ENCODE data around the gene RPS6KA2. TPM values are rescaled to one million over a fixed set of nuclear protein-coding genes. Genes with fewer than 3 reads are reported as not detected.

The RPS6KA2 gene
- total and polyA plus RNA-seq, 2 experiments from 2014 or later: 12.5 to 25.3 TPM

DNA sequence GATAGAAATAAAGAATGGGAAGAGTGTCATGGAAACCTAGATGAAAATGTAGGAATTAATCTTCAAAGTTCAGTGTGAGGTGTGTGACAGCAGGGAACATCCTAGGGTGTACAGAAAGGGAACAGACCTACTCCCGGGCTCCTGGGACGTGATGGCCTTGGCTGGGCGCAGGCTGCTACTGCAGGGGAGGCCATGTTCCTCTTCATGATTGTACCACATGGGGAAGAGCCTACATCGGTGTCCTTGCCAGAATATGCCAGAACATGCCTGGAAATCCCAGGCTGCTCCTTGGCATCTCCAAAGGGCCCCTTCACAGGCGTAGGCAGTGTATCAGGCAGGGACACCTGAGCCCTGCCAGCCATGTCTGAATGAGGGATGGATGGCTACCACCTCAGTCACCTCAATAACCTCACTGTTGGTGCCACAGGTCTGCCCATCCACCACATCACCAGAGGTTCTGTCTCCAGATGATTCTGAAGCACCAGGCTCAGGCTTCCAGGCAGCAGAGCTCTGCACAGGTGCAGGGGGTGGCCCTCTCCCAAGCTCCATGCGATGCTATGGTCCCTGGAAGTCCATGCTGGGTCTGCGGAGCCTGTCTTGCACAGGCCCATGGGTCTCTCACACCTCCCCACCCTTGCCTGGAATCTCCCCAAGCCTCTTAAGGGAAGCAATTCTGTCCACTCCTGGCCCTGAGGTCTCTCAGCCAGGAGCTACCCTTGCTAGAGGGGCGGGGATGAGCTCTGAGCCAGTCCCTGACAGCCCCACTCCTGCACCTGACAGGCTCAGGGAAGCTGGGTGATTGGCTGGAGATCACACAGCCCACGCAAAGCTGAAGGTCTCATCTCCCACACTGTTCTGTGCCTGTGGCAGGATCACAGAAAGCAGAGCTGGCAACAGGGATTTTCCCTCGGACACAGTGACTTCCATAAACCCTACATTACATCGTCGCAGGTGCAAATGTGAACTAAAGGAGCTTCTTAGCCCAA lies 60.7 kb downstream of the RPS6KA2 start:
- ATAC-seq: no peak
- DNase-seq (ENCODE audit: low spot score): no peak
- H3K4me3 Mint-ChIP-seq: no peak overlapping the region
- Histone ChIP-seq H3K9me2 (ENCODE audit: insufficient read depth) (no peaks in the 10 kb centered on the region), H3K4me1 (ENCODE audit: insufficient read depth) (peaks cover 6% of the 10 kb centered on the region; the same call in 1 of the 2 replicates), H3F3A (replicated peaks; ENCODE audit: low read depth) (0 out of 2 replicates have a peak, but pooled peaks cover 3% of the 10 kb centered on the region), H3K4me3 (no peak overlapping the region), H3K27me3 (ENCODE audit: insufficient read depth) (no peaks in the 10 kb centered on the region), H3K4me2 (no peak overlapping the region), H3K36me3 (ENCODE audit: insufficient read depth) (no peaks in the 10 kb centered on the region), H3K79me2 (replicated peaks; ENCODE audit: insufficient read depth) (peaks cover 35% of the 10 kb centered on the region), H2AFZ (no peak overlapping the region), H4K20me1 (replicated peaks; ENCODE audit: insufficient read depth) (peaks cover 15% of the 10 kb centered on the region), H3K27ac (ENCODE audit: low read depth) (no peak overlapping the region)
- TF ChIP-seq EZH2 (IDR thresholded peaks at IDR 0.05; ENCODE audit: low read depth, unreplicated experiment): no peak
- TF ChIP-seq, protein P1, sequence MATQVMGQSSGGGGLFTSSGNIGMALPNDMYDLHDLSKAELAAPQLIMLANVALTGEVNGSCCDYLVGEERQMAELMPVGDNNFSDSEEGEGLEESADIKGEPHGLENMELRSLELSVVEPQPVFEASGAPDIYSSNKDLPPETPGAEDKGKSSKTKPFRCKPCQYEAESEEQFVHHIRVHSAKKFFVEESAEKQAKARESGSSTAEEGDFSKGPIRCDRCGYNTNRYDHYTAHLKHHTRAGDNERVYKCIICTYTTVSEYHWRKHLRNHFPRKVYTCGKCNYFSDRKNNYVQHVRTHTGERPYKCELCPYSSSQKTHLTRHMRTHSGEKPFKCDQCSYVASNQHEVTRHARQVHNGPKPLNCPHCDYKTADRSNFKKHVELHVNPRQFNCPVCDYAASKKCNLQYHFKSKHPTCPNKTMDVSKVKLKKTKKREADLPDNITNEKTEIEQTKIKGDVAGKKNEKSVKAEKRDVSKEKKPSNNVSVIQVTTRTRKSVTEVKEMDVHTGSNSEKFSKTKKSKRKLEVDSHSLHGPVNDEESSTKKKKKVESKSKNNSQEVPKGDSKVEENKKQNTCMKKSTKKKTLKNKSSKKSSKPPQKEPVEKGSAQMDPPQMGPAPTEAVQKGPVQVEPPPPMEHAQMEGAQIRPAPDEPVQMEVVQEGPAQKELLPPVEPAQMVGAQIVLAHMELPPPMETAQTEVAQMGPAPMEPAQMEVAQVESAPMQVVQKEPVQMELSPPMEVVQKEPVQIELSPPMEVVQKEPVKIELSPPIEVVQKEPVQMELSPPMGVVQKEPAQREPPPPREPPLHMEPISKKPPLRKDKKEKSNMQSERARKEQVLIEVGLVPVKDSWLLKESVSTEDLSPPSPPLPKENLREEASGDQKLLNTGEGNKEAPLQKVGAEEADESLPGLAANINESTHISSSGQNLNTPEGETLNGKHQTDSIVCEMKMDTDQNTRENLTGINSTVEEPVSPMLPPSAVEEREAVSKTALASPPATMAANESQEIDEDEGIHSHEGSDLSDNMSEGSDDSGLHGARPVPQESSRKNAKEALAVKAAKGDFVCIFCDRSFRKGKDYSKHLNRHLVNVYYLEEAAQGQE (IDR thresholded peaks at IDR 0.05; ENCODE audit: unreplicated experiment): no peak
- TF ChIP-seq CREB1 (CRISPR knock-in tag; IDR thresholded peaks at IDR 0.05; ENCODE audit: low read depth): no peak
- TF ChIP-seq JUNB (IDR thresholded peaks at IDR 0.05; ENCODE audit: unreplicated experiment): no peak
- TF ChIP-seq, protein P2, sequence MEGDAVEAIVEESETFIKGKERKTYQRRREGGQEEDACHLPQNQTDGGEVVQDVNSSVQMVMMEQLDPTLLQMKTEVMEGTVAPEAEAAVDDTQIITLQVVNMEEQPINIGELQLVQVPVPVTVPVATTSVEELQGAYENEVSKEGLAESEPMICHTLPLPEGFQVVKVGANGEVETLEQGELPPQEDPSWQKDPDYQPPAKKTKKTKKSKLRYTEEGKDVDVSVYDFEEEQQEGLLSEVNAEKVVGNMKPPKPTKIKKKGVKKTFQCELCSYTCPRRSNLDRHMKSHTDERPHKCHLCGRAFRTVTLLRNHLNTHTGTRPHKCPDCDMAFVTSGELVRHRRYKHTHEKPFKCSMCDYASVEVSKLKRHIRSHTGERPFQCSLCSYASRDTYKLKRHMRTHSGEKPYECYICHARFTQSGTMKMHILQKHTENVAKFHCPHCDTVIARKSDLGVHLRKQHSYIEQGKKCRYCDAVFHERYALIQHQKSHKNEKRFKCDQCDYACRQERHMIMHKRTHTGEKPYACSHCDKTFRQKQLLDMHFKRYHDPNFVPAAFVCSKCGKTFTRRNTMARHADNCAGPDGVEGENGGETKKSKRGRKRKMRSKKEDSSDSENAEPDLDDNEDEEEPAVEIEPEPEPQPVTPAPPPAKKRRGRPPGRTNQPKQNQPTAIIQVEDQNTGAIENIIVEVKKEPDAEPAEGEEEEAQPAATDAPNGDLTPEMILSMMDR (conservative IDR thresholded peaks at IDR 0.05; ENCODE audit: low read depth in 2 of 2): no peak
- no peak for TF ChIP-seq NANOG (IDR thresholded peaks at IDR 0.05; ENCODE audit: borderline replicate concordance)
- TF ChIP-seq STAT1 (IDR thresholded peaks at IDR 0.05; ENCODE audit: unreplicated experiment): no peak
- TF ChIP-seq ZNF114 (CRISPR knock-in tag; IDR thresholded peaks at IDR 0.05): no peak
- no peak for TF ChIP-seq EZH2phosphoT487 (IDR thresholded peaks at IDR 0.05; ENCODE audit: unreplicated experiment)
- TF ChIP-seq, protein P3, sequence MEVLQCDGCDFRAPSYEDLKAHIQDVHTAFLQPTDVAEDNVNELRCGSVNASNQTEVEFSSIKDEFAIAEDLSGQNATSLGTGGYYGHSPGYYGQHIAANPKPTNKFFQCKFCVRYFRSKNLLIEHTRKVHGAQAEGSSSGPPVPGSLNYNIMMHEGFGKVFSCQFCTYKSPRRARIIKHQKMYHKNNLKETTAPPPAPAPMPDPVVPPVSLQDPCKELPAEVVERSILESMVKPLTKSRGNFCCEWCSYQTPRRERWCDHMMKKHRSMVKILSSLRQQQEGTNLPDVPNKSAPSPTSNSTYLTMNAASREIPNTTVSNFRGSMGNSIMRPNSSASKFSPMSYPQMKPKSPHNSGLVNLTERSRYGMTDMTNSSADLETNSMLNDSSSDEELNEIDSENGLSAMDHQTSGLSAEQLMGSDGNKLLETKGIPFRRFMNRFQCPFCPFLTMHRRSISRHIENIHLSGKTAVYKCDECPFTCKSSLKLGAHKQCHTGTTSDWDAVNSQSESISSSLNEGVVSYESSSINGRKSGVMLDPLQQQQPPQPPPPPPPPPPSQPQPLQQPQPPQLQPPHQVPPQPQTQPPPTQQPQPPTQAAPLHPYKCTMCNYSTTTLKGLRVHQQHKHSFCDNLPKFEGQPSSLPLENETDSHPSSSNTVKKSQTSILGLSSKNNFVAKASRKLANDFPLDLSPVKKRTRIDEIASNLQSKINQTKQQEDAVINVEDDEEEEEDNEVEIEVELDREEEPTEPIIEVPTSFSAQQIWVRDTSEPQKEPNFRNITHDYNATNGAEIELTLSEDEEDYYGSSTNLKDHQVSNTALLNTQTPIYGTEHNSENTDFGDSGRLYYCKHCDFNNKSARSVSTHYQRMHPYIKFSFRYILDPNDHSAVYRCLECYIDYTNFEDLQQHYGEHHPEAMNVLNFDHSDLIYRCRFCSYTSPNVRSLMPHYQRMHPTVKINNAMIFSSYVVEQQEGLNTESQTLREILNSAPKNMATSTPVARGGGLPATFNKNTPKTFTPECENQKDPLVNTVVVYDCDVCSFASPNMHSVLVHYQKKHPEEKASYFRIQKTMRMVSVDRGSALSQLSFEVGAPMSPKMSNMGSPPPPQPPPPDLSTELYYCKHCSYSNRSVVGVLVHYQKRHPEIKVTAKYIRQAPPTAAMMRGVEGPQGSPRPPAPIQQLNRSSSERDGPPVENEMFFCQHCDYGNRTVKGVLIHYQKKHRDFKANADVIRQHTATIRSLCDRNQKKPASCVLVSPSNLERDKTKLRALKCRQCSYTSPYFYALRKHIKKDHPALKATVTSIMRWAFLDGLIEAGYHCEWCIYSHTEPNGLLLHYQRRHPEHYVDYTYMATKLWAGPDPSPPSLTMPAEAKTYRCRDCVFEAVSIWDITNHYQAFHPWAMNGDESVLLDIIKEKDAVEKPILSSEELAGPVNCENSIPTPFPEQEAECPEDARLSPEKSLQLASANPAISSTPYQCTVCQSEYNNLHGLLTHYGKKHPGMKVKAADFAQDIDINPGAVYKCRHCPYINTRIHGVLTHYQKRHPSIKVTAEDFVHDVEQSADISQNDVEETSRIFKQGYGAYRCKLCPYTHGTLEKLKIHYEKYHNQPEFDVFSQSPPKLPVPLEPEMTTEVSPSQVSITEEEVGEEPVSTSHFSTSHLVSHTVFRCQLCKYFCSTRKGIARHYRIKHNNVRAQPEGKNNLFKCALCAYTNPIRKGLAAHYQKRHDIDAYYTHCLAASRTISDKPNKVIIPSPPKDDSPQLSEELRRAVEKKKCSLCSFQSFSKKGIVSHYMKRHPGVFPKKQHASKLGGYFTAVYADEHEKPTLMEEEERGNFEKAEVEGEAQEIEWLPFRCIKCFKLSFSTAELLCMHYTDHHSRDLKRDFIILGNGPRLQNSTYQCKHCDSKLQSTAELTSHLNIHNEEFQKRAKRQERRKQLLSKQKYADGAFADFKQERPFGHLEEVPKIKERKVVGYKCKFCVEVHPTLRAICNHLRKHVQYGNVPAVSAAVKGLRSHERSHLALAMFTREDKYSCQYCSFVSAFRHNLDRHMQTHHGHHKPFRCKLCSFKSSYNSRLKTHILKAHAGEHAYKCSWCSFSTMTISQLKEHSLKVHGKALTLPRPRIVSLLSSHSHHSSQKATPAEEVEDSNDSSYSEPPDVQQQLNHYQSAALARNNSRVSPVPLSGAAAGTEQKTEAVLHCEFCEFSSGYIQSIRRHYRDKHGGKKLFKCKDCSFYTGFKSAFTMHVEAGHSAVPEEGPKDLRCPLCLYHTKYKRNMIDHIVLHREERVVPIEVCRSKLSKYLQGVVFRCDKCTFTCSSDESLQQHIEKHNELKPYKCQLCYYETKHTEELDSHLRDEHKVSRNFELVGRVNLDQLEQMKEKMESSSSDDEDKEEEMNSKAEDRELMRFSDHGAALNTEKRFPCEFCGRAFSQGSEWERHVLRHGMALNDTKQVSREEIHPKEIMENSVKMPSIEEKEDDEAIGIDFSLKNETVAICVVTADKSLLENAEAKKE (CRISPR knock-in tag; IDR thresholded peaks at IDR 0.05): no peak
- no peak for TF ChIP-seq ZNF331 (CRISPR knock-in tag; IDR thresholded peaks at IDR 0.05; ENCODE audit: low read depth)
- no peak for TF ChIP-seq POLR2AphosphoS5 (IDR thresholded peaks at IDR 0.05; ENCODE audit: low read depth)
- TF ChIP-seq, protein P4, sequence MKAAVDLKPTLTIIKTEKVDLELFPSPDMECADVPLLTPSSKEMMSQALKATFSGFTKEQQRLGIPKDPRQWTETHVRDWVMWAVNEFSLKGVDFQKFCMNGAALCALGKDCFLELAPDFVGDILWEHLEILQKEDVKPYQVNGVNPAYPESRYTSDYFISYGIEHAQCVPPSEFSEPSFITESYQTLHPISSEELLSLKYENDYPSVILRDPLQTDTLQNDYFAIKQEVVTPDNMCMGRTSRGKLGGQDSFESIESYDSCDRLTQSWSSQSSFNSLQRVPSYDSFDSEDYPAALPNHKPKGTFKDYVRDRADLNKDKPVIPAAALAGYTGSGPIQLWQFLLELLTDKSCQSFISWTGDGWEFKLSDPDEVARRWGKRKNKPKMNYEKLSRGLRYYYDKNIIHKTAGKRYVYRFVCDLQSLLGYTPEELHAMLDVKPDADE (IDR thresholded peaks at IDR 0.05): no peak
- no peaks in the 10 kb centered on the region; the same call in 2 of the 3 replicates for H3K36me3 Mint-ChIP-seq (ENCODE audit: low read depth)
- peaks cover 54% of the 10 kb centered on the region for H3K4me1 Mint-ChIP-seq
- no peaks in the 10 kb centered on the region for H3K9me3 Mint-ChIP-seq
- no peak overlapping the region for H3K27ac Mint-ChIP-seq
- H3K27me3 Mint-ChIP-seq (ENCODE audit: insufficient read depth, low read depth, poor library complexity): peaks cover 4% of the 10 kb centered on the region
